HG03342 (cell line): ENCODE measurements around the gene NDE1.
"Not testable (repeated sequence)": the region's sequence is repeated elsewhere in the genome, so short reads cannot be mapped to it uniquely, and the experiment has no call there.

ENCODE experiments used
- ATAC-seq: cut with Tn5 transposase; IDR thresholded peaks from one replicate; pipeline ENCODE4 v1.9.1; 2021; ENCODE audit warnings: mild to moderate bottlenecking, moderate library complexity; ENCODE audit not compliant: unreplicated experiment

NDE1 gene

DNA sequence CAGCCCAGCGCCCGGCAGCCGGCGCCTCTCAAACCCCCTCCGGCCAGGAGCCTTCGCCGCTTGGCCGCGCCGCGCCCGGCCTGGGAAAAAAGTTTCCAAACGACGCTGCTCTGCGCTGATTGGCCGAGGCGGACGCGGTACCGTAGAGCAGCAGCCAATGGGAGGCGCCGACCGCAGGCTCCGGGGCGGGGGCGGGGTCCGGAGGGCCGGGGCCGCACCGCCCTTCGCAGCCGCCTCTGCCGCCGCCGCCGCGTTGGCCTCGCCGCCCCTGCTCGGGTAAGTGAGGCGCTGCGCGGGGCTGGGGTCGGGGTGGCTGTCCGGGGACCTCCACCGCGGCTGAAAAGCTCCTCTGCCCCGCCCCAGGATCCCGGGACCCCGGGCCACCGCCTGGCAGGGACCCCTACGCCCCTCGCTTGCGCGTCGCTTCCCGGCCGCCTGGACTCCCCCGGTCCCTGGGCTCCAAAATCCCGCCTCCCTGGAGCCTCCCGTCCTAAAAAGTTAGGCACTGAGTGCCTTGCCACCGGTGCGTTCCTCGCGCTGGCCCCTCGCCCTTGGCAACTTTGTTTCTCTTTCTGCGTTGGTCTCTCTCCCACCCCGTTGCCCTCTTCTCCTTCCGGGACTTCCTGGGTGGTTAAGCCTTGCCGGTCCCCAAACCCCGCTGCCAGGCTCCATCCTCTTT, at the start of gene NDE1:
NDE1 (plus strand) TSS at position 227 of the 679 bp plus-strand sequence. CDS start 14,534 bp downstream, outside the sequence.
- peak; percentile 75 for ATAC-seq

DNA sequence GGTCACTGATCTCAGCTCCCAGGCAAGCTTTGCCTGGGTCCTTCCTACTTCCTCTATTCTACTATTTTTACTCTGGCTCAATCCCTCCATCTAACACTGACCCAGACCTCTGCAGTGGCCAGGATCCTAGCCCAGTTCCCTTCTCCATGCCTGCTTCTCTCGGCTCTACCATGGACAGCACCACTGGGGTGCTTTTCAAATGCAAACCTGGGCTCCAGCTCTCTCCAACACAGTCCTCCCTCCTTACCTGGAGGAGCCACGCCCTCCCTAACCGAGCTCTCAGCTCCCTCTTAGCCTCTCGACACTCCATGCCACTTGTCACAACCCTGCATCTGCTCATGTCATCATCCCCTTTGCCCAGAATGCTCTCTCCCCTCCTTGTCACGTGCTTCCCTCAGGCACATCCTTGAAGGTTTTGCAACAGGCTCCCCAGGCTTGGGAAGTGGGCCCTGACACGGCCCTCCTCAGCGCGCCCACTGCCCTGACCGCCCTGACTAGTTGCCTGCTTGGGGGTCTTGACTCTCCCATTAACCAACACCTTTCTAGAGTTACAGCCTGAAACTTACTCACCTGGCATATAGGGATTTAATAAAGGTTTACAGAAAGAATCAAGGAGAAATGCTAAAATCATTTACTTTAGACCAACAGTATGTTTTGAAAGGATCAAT, 48.7 kb upstream of the NDE1 start:
- ATAC-seq = no peak

DNA sequence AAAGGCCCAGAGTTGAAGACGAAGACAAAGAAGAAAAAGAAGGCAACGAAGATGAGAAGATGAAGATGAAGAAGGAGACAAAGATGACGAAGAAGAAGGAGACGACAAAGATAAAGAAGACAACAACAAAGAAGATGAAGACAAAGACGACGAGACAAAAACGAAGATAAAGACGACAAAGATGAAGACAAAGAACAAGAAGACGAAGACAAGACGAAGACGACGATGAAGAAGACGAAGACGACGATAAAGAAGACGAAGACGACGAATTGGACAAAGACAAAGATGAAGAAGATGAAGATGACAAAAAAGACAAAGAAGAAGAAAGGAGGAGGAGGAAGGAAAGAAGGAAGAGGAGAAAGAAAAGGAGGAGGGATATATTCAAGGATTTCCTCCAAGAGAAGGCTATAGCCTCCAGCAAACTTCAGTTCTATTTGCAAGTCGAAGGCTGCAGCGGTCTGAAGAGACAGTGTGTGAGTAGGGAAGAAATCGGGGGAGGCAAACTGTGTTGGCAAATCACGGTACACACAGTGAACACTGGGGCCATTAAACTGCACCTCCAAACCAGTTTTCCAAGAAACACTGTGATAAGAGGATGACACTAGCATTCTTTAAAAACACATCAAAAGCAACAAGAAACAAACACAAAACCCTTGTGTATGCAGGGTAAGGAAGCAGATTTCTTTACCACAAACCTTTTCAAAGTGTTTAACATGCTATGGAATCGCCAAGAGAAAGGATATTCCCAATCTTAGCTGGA, 47.6 kb upstream of the NDE1 start:
- no peak for ATAC-seq

- ATAC-seq = no peak
These were observed 45.3 kb upstream of the NDE1 start for GRCh38 chr16:15604460-15605440.

DNA sequence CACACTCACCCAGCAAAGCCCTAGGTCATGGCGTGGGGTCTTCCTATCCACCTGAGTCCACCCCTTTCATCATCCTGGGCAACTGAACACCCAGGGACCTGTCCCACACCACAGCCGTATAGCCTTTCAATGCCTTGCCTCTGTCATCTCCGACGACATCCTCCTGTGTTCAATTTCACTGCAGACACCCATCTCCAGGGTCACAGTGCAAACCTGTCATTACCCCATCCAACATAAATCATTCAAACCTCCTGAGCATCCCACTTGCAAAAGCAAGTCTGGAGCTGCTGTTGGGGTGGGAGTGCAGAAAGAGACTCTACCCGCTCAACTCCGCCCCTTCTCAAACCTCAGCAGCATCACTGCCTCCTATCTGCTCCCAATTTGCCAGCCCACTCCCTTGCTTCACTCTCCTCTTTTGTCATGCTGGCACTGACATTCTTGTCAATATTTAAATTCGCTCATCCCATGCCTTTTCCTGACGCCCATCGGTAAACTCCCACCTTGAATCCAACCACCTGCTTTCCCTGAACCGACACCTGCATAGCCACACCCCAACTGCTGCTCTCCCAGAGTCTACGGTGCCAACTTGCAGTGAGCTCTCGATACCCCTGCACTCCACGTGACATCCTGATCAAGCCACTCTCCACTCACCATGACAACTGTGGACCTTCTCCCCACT, 44.1 kb upstream of the NDE1 start:
- no peak for ATAC-seq

DNA sequence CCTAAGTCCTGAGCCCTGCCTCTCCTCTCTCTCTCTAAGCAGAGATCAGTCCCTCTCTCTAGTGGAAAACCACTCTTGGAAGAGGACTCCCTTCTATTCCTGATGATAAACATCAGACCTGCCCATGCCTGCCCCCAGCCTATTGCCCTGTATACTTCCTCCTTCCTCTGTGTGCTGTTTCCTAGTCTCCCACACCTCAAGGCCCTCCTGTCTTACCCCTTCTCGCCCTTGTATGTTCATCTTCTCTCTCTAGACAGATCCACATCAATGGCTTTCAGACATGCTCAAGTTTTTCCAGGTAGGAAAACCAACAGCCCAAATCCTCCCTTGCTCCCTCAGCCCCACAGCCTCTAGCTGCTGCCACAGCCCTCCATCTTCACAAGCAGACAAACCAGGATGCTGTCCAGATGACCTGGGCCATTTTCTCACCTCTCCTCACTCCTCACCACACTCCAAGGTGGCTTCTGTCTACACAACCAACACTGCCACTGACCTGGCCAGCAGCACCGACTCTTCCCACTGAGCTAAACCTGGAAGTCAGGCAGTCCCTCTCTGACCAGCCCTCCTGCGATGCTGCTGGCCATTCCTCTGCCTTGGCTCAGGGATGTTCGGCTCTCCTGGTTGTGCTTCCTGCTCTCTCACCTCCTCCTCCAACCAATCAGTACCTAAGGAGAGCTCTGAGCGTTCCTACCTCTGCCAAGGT, 43.4 kb upstream of the NDE1 start:
- no peak for ATAC-seq

- ATAC-seq = not testable (repeated sequence)
These were observed 42.8 kb upstream of the NDE1 start for GRCh38 chr16:15607221-15607699.

GRCh38 chr16:15607700-15608396, 42.2 kb upstream of the NDE1 start:
- no peak for ATAC-seq

- ATAC-seq = no peak
These were observed 41.4 kb upstream of the NDE1 start for GRCh38 chr16:15608398-15609285.

- no peak for ATAC-seq
These were observed 40.8 kb upstream of the NDE1 start for GRCh38 chr16:15609286-15609649.

GRCh38 chr16:15610369-15610871, 39.6 kb upstream of the NDE1 start:
- no peak for ATAC-seq

DNA sequence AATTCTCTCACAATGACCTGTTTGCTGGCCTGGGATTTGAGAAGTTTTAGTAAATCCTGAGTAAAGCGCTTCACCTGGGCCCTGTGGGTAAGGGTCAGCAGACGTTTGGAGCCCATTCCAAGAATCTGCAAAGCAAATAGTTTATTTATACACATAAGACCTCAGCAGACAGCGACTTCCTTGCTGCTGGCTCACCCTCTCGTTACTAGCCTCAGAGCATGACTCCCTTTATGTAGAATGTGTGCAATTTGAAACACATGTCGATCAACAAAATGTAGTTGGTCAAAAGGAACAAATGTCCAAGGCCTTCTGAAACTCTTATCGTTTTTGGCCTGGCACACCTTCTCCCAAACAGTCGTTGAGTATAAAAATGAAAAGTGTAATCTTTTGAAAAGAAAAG, 38.4 kb upstream of the NDE1 start:
- ATAC-seq = no peak

DNA sequence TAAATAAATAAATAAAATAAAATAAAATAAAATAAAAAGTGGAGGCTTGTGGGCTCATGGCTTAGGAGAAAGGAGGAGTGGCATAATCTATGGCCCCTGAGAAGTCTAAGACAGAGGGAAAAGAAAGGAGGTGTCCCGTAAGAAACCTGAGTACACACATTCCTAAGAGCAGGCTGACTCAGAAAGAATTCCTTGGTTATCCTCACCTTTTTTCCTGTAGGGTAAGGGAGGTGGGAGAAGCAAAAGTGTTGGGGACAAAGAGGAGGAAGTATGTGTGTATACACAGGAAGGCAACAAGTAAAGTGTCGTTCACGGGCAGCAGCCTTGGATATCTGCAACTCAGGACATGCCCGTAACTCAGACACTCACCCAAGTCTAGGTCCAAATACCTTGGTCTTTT, 36.4 kb upstream of the NDE1 start:
- ATAC-seq = no peak

DNA sequence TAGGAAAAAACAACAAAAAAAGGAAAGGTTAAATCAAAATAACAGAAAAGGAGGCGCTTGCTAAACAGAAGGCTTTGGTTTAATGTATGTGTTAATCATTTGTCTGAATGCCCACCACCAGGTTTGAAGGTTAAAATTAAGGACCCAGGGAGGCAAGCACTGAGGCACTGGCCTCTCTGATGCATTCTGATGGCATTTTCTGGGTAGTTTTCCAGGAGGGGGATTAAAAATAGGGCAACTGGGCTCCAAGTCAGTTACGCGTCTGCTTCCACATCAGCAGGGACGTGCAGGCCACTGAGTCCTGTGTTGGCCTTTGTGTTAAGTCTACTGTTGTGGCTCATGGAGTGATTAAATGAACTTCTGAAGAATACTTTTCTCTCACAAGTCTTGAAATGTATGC, 34.0 kb upstream of the NDE1 start:
- no peak for ATAC-seq

GRCh38 chr16:15616475-15617165, 33.4 kb upstream of the NDE1 start:
- ATAC-seq = no peak

- ATAC-seq = no peak
These were observed 32.1 kb upstream of the NDE1 start for GRCh38 chr16:15617901-15618300.

- ATAC-seq = no peak
These were observed 31.7 kb upstream of the NDE1 start for GRCh38 chr16:15618392-15618791.
